PFSK-1 (cell line): ENCODE measurements around the gene CEP295NL.

Experiments used
- FOXP2 ChIP-seq: optimal IDR thresholded peaks from 2 replicates; pipeline ENCODE3; 2011; ENCODE audit warnings: borderline replicate concordance, control low read depth, inconsistent platforms; ENCODE audit not compliant: insufficient read depth; ENCODE audit errors: extremely low read length, extremely low read depth
- POLR2AphosphoS5 ChIP-seq: IDR thresholded peaks from 2 replicates; pipeline ENCODE4 v1.6.1; 2012; ENCODE audit warnings: low read depth, mild to moderate bottlenecking, control low read depth, low read length, moderate library complexity
- REST ChIP-seq, 2 experiments: IDR thresholded peaks; 2 replicates each; pipeline versions ENCODE4 v1.6.1 to v1.8.0; 2011 to 2012; ENCODE audit warnings: low read depth in 2 of 2, low read length in 2 of 2, control low read depth in 1 of 2, inconsistent platforms in 1 of 2, mild to moderate bottlenecking in 1 of 2, moderate library complexity in 1 of 2; ENCODE audit not compliant: insufficient read depth in 1 of 2

GRCh38 chr17:78912082-78912481 lies 9.1 kb upstream of the CEP295NL start:
- TF ChIP-seq REST (IDR thresholded peaks at IDR 0.05; ENCODE audit: insufficient read depth in 1 of 2, low read depth in 2 of 2, low read length in 2 of 2): no peak
- TF ChIP-seq POLR2AphosphoS5: no peak
- TF ChIP-seq FOXP2: no peak
